ENCODE results near the gene ITGA11. TPM values are rescaled to one million over a fixed set of nuclear protein-coding genes. Genes with fewer than 3 reads are reported as not detected.

The ITGA11 gene
- polyA plus RNA-seq, 3 donors, result 3.1 to 4.4 (median 3.4) TPM

Other genes with a start within 250 kb of the ITGA11 start
- gene CALML4, start 226.8 kb downstream of the ITGA11 start, polyA plus RNA-seq (ENCODE audit: insufficient read length in 3 of 3), result 10 to 100 TPM; 35.3 to 39.0 (median 37.2) TPM
- 10 to 100 TPM; 36.5 to 42.9 (median 39.2) TPM for gene CLN6, start 202.4 kb downstream of the ITGA11 start, polyA plus RNA-seq (ENCODE audit: insufficient read length in 3 of 3)
- gene FEM1B, start 154.4 kb downstream of the ITGA11 start, polyA plus RNA-seq (ENCODE audit: insufficient read length in 3 of 3), result 10 to 100 TPM; 55.9 to 61.8 (median 56.0) TPM
- gene CORO2B, start 146.8 kb upstream of the ITGA11 start, polyA plus RNA-seq (ENCODE audit: insufficient read length in 3 of 3), result 10 to 100 TPM; 22.2 to 25.3 (median 23.9) TPM